H1 (cell line): ENCODE measurements around the gene TUT4. TPM values are rescaled to one million over a fixed set of nuclear protein-coding genes. Genes with fewer than 3 reads are reported as not detected.

Experiments used
- CTCF ChIA-PET: fragments of 300-600 bp; sonication (Branson Sonifier 250); formaldehyde crosslinking; loops from one replicate; lab custom pipeline; 2021; ENCODE audit not compliant: partially characterized antibody; lab: Charles Lee
- POLR2A ChIA-PET: fragments of 300-600 bp; sonication (Branson Sonifier 250); formaldehyde crosslinking; loops from one replicate; lab custom pipeline; 2021; ENCODE audit warnings: inconsistent platforms; ENCODE audit not compliant: partially characterized antibody; lab: Charles Lee
- DNase-seq, 2 experiments: peaks; one replicate each; pipeline versions ENCODE4 v3.0.0 to v3.0.0-alpha.2; 2010 to 2022; ENCODE audit warnings: low spot score in 2 of 2, low read depth in 1 of 2, mixed read lengths in 1 of 2
- FAIRE-seq: peaks from 2 replicates; lab custom pipeline; 2011; peaks lifted over from hg19 to GRCh38; lab: Jason Lieb, UNC
- H2AFZ ChIP-seq: 2 replicates; pipeline ENCODE4 v1.8.1; 2012; ENCODE audit warnings: low read length, inconsistent platforms
- H2AK5ac ChIP-seq: 2 replicates; pipeline ENCODE4 v1.6.1; 2013; ENCODE audit warnings: low read depth, low read length
- H2BK120ac ChIP-seq: replicated peaks from 2 replicates; pipeline ENCODE3; 2013; ENCODE audit warnings: low read depth, low read length, inconsistent platforms
- H2BK12ac ChIP-seq: 2 replicates; pipeline ENCODE4 v1.6.1; 2013; ENCODE audit warnings: low read depth, low read length
- H2BK15ac ChIP-seq: 2 replicates; pipeline ENCODE4 v1.6.1; 2013; ENCODE audit warnings: low read length
- H2BK20ac ChIP-seq: 2 replicates; pipeline ENCODE4 v1.6.1; 2013; ENCODE audit warnings: low read length
- H2BK5ac ChIP-seq: 2 replicates; pipeline ENCODE4 v1.6.1; 2013; ENCODE audit warnings: low read depth, low read length
- H3K14ac ChIP-seq: 2 replicates; pipeline ENCODE4 v1.6.1; 2013; ENCODE audit warnings: inconsistent platforms; ENCODE audit not compliant: insufficient read length
- H3K18ac ChIP-seq: 2 replicates; pipeline ENCODE4 v1.6.1; 2013; ENCODE audit warnings: low read length; ENCODE audit errors: extremely low read depth
- H3K23ac ChIP-seq: 2 replicates; pipeline ENCODE4 v1.6.1; 2013; ENCODE audit warnings: inconsistent platforms; ENCODE audit not compliant: insufficient read length
- H3K23me2 ChIP-seq: 2 replicates; pipeline ENCODE4 v1.6.1; 2013; ENCODE audit warnings: low read depth, low read length
- H3K27ac ChIP-seq: 2 replicates; pipeline ENCODE4 v1.6.1; 2011; ENCODE audit warnings: low read depth, low read length, inconsistent platforms
- H3K27me3 ChIP-seq, 4 experiments: replicated peaks in 1 of 4; 1 replicate in 1 of 4; 2 replicates in 3 of 4; pipeline versions ENCODE4 v1.6.1 to v1.8.1; 2011 to 2013; ENCODE audit warnings: low read length in 3 of 4, mild to moderate bottlenecking in 3 of 4, inconsistent platforms in 2 of 4, mixed read lengths in 2 of 4, moderate library complexity in 1 of 4; ENCODE audit not compliant: control insufficient read depth in 3 of 4, insufficient read depth in 3 of 4; ENCODE audit errors: extremely low read depth in 1 of 4
- H3K36me3 ChIP-seq, 4 experiments: 2 replicates each; pipeline versions ENCODE4 v1.6.1 to v1.8.1; 2011 to 2013; ENCODE audit warnings: mild to moderate bottlenecking in 4 of 4, low read length in 3 of 4, moderate library complexity in 2 of 4, control low read depth in 1 of 4, inconsistent platforms in 1 of 4; ENCODE audit not compliant: insufficient read depth in 4 of 4, control insufficient read depth in 2 of 4
- H3K4ac ChIP-seq: replicated peaks from 2 replicates; pipeline ENCODE3; 2013; ENCODE audit warnings: low read length, low read depth, mixed read lengths, inconsistent platforms; ENCODE audit not compliant: insufficient read length
- H3K4me1 ChIP-seq, 4 experiments: replicated peaks in 1 of 4; 1 replicate in 1 of 4; 2 replicates in 3 of 4; pipeline versions ENCODE4 v1.6.1 to v1.8.1; 2011 to 2013; ENCODE audit warnings: low read length in 3 of 4, inconsistent platforms in 2 of 4, mixed read lengths in 1 of 4; ENCODE audit not compliant: insufficient read depth in 4 of 4, control insufficient read depth in 3 of 4
- H3K4me2 ChIP-seq, 2 experiments: 2 replicates each; pipeline versions ENCODE4 v1.6.1 to v1.8.1; 2011 to 2013; ENCODE audit warnings: low read depth in 2 of 2, low read length in 2 of 2, control low read depth in 1 of 2, inconsistent platforms in 1 of 2, mild to moderate bottlenecking in 1 of 2; ENCODE audit not compliant: insufficient read depth in 1 of 2
- H3K4me3 ChIP-seq, 4 experiments: fragments of 200-600, 300-600 bp in 1 of 4; sonication (generic), shearing (Covaris generic), sonication (Bioruptor Twin) in 1 of 4; 2 replicates each; pipeline versions ENCODE4 v1.5.1 to v1.8.1; 2011 to 2016; ENCODE audit warnings: low read length in 4 of 4, low read depth in 3 of 4, control low read depth in 2 of 4, inconsistent platforms in 2 of 4, mild to moderate bottlenecking in 2 of 4, mixed read lengths in 1 of 4, moderate library complexity in 1 of 4; ENCODE audit not compliant: insufficient read depth in 2 of 4; ENCODE audit errors: extremely low read depth in 1 of 4
- H3K56ac ChIP-seq: replicated peaks from 2 replicates; pipeline ENCODE3; 2013; ENCODE audit warnings: low read depth, mild to moderate bottlenecking, mixed read lengths, low read length, inconsistent platforms; ENCODE audit not compliant: insufficient read length
- H3K79me1 ChIP-seq: 2 replicates; pipeline ENCODE4 v1.6.1; 2013; ENCODE audit warnings: low read depth, low read length, control low read depth
- H3K79me2 ChIP-seq, 2 experiments: 2 replicates each; pipeline versions ENCODE4 v1.6.1 to v1.8.1; 2012 to 2013; ENCODE audit warnings: low read length in 2 of 2, mild to moderate bottlenecking in 2 of 2, inconsistent platforms in 1 of 2; ENCODE audit not compliant: insufficient read depth in 2 of 2, control insufficient read depth in 1 of 2
- H3K9ac ChIP-seq, 4 experiments: replicated peaks in 1 of 4; 1 replicate in 1 of 4; 2 replicates in 3 of 4; pipeline versions ENCODE4 v1.6.1 to v1.8.1; 2011 to 2013; ENCODE audit warnings: low read depth in 3 of 4, low read length in 3 of 4, control low read depth in 2 of 4, mild to moderate bottlenecking in 2 of 4, moderate library complexity in 2 of 4, inconsistent platforms in 1 of 4; ENCODE audit errors: extremely low read depth in 1 of 4
- H3K9me3 ChIP-seq, 2 experiments: 2 replicates each; pipeline versions ENCODE4 v1.6.1 to v1.8.1; 2012 to 2013; ENCODE audit warnings: mild to moderate bottlenecking in 2 of 2, moderate library complexity in 2 of 2, control low read depth in 1 of 2, inconsistent platforms in 1 of 2, low read depth in 1 of 2, low read length in 1 of 2, mixed read lengths in 1 of 2; ENCODE audit not compliant: insufficient read depth in 2 of 2
- H4K20me1 ChIP-seq, 2 experiments: replicated peaks in 1 of 2; 2 replicates each; pipeline versions ENCODE3 to v1.8.1; 2011 to 2013; ENCODE audit warnings: inconsistent platforms in 2 of 2, low read length in 2 of 2, mild to moderate bottlenecking in 1 of 2; ENCODE audit not compliant: insufficient read depth in 2 of 2, control insufficient read depth in 1 of 2
- H4K5ac ChIP-seq: 2 replicates; pipeline ENCODE4 v1.6.1; 2013; ENCODE audit warnings: low read length, low read depth, mixed read lengths, inconsistent platforms; ENCODE audit not compliant: insufficient read length
- H4K8ac ChIP-seq: 2 replicates; pipeline ENCODE4 v1.8.0; 2013; ENCODE audit warnings: mild to moderate bottlenecking, moderate library complexity, low read length, inconsistent platforms; ENCODE audit not compliant: insufficient read depth; ENCODE audit errors: extremely low read depth
- H4K91ac ChIP-seq: replicated peaks from 2 replicates; pipeline ENCODE3; 2013; ENCODE audit warnings: low read length, mixed read lengths, inconsistent platforms; ENCODE audit not compliant: insufficient read length
- ASH2L ChIP-seq: fragments of 200-600, 300-600 bp; sonication (generic); IDR thresholded peaks from one replicate; pipeline ENCODE4 v1.7.1; 2017; ENCODE audit warnings: low read length
- CEBPB ChIP-seq: IDR thresholded peaks from 2 replicates; pipeline ENCODE4 v1.6.1; 2012; ENCODE audit warnings: low read depth, low read length
- CHD1 ChIP-seq: IDR thresholded peaks from 2 replicates; pipeline ENCODE4 v1.6.1; 2012; ENCODE audit warnings: low read depth, low read length, improper control_type of control experiment
- CHD2 ChIP-seq: IDR thresholded peaks from 2 replicates; pipeline ENCODE4 v1.6.1; 2012; ENCODE audit warnings: low read length, improper control_type of control experiment
- WGBS, 2 experiments: shearing (Covaris generic) in 1 of 2; methylation state at CpG; one replicate each; pipeline versions ENCODE4 v1.1.6 to v1.1.7; 2013 to 2015; ENCODE audit warnings: low lambda C conversion rate in 2 of 2, mixed read lengths in 2 of 2, inconsistent platforms in 1 of 2, low coverage in 1 of 2, missing lambda C conversion rate in 1 of 2; ENCODE audit not compliant: insufficient replicate concordance in 2 of 2, insufficient coverage in 1 of 2, insufficient read length in 1 of 2; ENCODE audit errors: extremely low coverage in 1 of 2, missing lambda C conversion rate in 1 of 2; 5-methylcytosine and 5-hydroxymethylcytosine counted together
- polyA plus RNA-seq, 7 experiments: library from polyadenylated mRNA; depleted of rRNA in 3 of 7; stranded (reverse) in 5 of 7; unstranded in 2 of 7; fragments of >200 nt in 5 of 7; fragments of 200-250 nt in 2 of 7; gene quantifications; 1 replicate in 5 of 7; 2 replicates in 1 of 7; 4 replicates in 1 of 7; pipeline versions ENCODE4 v1.2.1 to v1.2.3, GENCODE V29; 2011 to 2013; ENCODE audit warnings: missing spikeins in 2 of 7, mixed read lengths in 2 of 7
- total RNA-seq: library from RNA; stranded (reverse); fragmentation: NEBNext Ultra II Directional; extraction: Animal tissue kit (Norgen Biotek cat#: 25700); gene quantifications from 2 replicates; pipeline ENCODE4 v1.2.1, GENCODE V29; 2021

TUT4 gene
- total and polyA plus RNA-seq, 2 of the 8 experiments (the other 6 are each of a cell fraction or from before 2014, with no cell fraction given): 54.5 to 63.3 TPM

DNA sequence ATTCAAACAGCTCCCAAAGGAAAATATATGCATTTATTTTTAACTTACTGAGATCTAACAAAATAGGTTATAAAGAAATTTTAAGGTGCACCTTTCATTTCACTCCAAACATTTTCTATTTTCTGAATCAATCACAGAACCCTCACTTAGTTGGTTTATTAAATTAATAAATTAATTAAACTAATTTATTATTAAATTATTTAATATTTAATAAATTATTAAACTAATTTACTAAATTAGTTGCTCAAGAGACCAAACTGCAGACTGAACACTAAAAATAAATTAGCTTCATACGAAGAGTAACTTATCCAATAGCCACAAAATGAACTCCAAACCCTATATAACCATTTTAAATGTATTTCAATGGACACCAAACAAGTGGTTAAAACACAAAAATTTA lies 80.5 kb downstream of the TUT4 start:
- ChIA-PET CTCF (no interaction called here), POLR2A (no interaction called here)
- Histone ChIP-seq H4K5ac (no peak overlapping the region), H3K4me2 (no peak overlapping the region), H2BK20ac (no peak overlapping the region), H3K18ac (no peak overlapping the region), H3K36me3 (peaks cover 0 to 9% (median 2%) of the 10 kb centered on the region in 4 experiments; a peak in 1 of 8 replicates), H2BK5ac (no peak overlapping the region), H3K4me3 (no peak overlapping the region), H3K56ac (no peak overlapping the region), H4K91ac (no peak overlapping the region), H3K4ac (no peak overlapping the region), H3K9me3 (no peaks in the 10 kb centered on the region), H3K14ac (no peak overlapping the region), H3K27me3 (no peaks in the 10 kb centered on the region), H3K27ac (no peak overlapping the region), H2AK5ac (no peak overlapping the region), H3K23ac (no peak overlapping the region), H3K9ac (no peak overlapping the region), H2BK15ac (no peak overlapping the region), H4K8ac (no peak overlapping the region), H3K79me2 (no peaks in the 10 kb centered on the region), H2AFZ (no peak overlapping the region), H3K79me1 (no peaks in the 10 kb centered on the region), H2BK12ac (no peak overlapping the region), H4K20me1 (no peaks in the 10 kb centered on the region), H2BK120ac (no peak overlapping the region), H3K4me1 (no peaks in the 10 kb centered on the region), H3K23me2 (no peaks in the 10 kb centered on the region)
- DNase-seq: no peak
- no peak for TF ChIP-seq ASH2L
- TF ChIP-seq CEBPB: no peak
- TF ChIP-seq CHD1: no peak
- TF ChIP-seq CHD2: no peak
- FAIRE-seq: no peak
- 88% methylated on average over 1 of the region's 1 CpG; no CpG with 5 or more reads in 1 of the 2 experiments for WGBS, 2 experiments
